Measurements from ENCODE around the gene HKDC1.

The HKDC1 gene

DNA sequence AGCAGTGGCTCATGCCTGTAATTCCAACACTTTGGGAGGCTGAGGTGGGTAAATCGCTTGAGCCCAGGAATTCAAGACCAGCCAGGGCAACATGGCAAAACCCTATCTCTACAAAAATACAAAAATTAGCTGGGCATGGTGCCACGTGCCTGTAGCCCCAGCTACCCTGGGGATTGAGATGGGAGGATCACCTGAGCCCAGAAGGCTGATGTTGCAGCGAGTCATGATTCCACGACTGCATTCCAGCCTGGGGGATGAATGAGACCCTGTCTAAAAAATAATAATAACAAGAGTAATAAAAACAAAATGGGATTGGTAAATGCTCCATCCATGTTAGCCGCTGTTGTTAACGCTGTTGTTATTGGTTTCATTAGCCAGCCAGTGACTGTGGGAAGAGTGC is 1.3 kb upstream of the HKDC1 start:
- H3K27me3 ChIP-seq (ENCODE audit: insufficient read depth, poor library complexity, severe bottlenecking): no peaks in the 10 kb centered on the region
- DNase-seq (ENCODE audit: low read depth in 1 of 2, low spot score in 1 of 2): no peak
- H3K27ac ChIP-seq (replicated peaks): no peak overlapping the region
- H3K4me3 ChIP-seq (replicated peaks; ENCODE audit: insufficient read depth, low read length): no peak overlapping the region
- TF ChIP-seq SPI1 (IDR thresholded peaks at IDR 0.05; ENCODE audit: borderline replicate concordance, low read depth): no peak
- no peak for TF ChIP-seq POLR2AphosphoS5 (IDR thresholded peaks at IDR 0.05; ENCODE audit: low read depth)
- no peak for TF ChIP-seq GABPA (IDR thresholded peaks at IDR 0.05; ENCODE audit: low read depth)
- TF ChIP-seq, protein P1, sequence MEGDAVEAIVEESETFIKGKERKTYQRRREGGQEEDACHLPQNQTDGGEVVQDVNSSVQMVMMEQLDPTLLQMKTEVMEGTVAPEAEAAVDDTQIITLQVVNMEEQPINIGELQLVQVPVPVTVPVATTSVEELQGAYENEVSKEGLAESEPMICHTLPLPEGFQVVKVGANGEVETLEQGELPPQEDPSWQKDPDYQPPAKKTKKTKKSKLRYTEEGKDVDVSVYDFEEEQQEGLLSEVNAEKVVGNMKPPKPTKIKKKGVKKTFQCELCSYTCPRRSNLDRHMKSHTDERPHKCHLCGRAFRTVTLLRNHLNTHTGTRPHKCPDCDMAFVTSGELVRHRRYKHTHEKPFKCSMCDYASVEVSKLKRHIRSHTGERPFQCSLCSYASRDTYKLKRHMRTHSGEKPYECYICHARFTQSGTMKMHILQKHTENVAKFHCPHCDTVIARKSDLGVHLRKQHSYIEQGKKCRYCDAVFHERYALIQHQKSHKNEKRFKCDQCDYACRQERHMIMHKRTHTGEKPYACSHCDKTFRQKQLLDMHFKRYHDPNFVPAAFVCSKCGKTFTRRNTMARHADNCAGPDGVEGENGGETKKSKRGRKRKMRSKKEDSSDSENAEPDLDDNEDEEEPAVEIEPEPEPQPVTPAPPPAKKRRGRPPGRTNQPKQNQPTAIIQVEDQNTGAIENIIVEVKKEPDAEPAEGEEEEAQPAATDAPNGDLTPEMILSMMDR (IDR thresholded peaks at IDR 0.05; ENCODE audit: insufficient read depth, low read length): no peak
- TF ChIP-seq, protein P2, sequence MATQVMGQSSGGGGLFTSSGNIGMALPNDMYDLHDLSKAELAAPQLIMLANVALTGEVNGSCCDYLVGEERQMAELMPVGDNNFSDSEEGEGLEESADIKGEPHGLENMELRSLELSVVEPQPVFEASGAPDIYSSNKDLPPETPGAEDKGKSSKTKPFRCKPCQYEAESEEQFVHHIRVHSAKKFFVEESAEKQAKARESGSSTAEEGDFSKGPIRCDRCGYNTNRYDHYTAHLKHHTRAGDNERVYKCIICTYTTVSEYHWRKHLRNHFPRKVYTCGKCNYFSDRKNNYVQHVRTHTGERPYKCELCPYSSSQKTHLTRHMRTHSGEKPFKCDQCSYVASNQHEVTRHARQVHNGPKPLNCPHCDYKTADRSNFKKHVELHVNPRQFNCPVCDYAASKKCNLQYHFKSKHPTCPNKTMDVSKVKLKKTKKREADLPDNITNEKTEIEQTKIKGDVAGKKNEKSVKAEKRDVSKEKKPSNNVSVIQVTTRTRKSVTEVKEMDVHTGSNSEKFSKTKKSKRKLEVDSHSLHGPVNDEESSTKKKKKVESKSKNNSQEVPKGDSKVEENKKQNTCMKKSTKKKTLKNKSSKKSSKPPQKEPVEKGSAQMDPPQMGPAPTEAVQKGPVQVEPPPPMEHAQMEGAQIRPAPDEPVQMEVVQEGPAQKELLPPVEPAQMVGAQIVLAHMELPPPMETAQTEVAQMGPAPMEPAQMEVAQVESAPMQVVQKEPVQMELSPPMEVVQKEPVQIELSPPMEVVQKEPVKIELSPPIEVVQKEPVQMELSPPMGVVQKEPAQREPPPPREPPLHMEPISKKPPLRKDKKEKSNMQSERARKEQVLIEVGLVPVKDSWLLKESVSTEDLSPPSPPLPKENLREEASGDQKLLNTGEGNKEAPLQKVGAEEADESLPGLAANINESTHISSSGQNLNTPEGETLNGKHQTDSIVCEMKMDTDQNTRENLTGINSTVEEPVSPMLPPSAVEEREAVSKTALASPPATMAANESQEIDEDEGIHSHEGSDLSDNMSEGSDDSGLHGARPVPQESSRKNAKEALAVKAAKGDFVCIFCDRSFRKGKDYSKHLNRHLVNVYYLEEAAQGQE (IDR thresholded peaks at IDR 0.05; ENCODE audit: insufficient replicate concordance, low read depth): no peak

DNA sequence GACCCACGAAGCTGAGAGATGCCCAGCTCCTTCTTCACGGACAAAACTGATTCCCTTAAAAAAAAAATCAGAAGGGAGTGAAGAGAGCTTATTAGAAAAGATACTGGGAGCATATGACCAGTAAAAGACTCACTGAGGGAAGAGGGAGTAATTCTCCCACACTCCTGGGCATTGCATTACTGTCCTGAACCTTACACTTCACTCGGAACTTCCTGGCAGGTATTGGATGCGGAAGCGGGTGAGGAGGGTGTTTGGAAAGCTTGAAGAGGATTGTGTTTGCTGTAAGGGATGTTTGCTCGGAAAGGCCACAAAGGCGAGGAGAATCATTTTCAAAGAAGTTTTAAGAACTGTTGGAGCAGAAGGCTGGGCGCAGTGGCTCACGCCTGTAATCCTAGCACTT is 375 bp downstream of the HKDC1 start:
- no peak for DNase-seq (ENCODE audit: low read depth in 1 of 2, low spot score in 1 of 2)
- no peaks in the 10 kb centered on the region for H3K27me3 ChIP-seq (ENCODE audit: insufficient read depth, poor library complexity, severe bottlenecking)
- TF ChIP-seq, protein P2 (IDR thresholded peaks at IDR 0.05; ENCODE audit: insufficient replicate concordance, low read depth): no peak
- no peak for TF ChIP-seq POLR2AphosphoS5 (IDR thresholded peaks at IDR 0.05; ENCODE audit: low read depth)
- TF ChIP-seq, protein P1 (IDR thresholded peaks at IDR 0.05; ENCODE audit: insufficient read depth, low read length): no peak
- no peak for TF ChIP-seq GABPA (IDR thresholded peaks at IDR 0.05; ENCODE audit: low read depth)
- TF ChIP-seq SPI1 (IDR thresholded peaks at IDR 0.05; ENCODE audit: borderline replicate concordance, low read depth): no peak
- H3K4me3 ChIP-seq (replicated peaks; ENCODE audit: insufficient read depth, low read length): no peak overlapping the region
- H3K27ac ChIP-seq (replicated peaks): no peak overlapping the region

DNA sequence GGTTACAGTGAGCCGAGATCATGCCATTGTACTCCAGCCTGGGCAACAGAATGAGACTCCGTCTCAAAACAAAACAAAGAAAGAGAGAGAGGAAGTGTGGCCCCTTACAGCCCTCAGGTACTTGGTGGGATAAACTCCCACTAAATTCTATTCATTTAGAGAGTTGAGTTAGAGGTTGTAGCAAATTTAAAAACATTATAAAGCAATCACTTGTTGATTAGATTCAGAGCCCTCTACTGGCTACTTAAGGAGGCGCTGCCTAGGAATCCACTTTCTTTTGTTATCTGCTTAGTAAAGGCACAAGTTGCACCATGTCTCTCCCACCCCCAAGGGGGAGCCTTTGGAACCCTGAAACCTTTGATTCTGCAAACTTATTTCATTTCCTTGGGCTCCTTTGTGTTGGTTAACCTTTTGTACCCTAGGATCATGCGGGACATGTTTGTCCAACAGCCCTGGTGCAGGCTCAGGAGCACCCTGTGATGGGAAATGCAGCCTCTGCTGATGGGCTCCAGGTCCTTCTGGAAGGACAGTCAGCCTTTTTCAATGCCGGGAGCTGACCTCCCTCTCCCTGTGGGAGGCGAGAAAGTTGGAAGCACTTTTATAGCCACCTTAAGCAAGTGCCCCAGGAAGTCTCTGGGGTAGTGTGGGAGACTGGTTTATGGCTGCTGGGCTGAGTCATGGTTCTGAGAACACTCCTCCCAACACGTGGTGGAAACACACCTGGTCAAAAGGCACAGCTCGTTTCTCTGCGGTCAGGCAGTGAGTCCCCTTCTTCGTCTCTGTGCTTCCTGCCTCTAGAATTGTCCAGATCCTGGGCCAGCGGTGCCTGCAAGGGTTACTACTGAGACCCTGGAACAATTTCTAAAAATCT is 2.3 kb downstream of the HKDC1 start:
- Histone ChIP-seq H3K4me3 (replicated peaks; ENCODE audit: insufficient read depth, low read length) (no peak overlapping the region), H3K27me3 (ENCODE audit: insufficient read depth, poor library complexity, severe bottlenecking) (no peaks in the 10 kb centered on the region), H3K27ac (replicated peaks) (peak overlapping the region; percentile 54)
- peak; percentile 66 to 80 for DNase-seq (ENCODE audit: low read depth in 1 of 2, low spot score in 1 of 2)
- TF ChIP-seq, protein P1 (IDR thresholded peaks at IDR 0.05; ENCODE audit: insufficient read depth, low read length): peak; percentile 66
- TF ChIP-seq, protein P2 (IDR thresholded peaks at IDR 0.05; ENCODE audit: insufficient replicate concordance, low read depth): no peak
- no peak for TF ChIP-seq SPI1 (IDR thresholded peaks at IDR 0.05; ENCODE audit: borderline replicate concordance, low read depth)
- no peak for TF ChIP-seq GABPA (IDR thresholded peaks at IDR 0.05; ENCODE audit: low read depth)
- TF ChIP-seq POLR2AphosphoS5 (IDR thresholded peaks at IDR 0.05; ENCODE audit: low read depth): peak; percentile 70

All from HL-60 (cell line).